ENCODE data around the gene NLRP2B.
"Not testable (repeated sequence)": the region's sequence is repeated elsewhere in the genome, so short reads cannot be mapped to it uniquely, and the experiment has no call there.

NLRP2B gene

GRCh38 chrX:57680160-57680559 lies at the start of gene NLRP2B:
TSS of gene NLRP2B (minus strand) at chrX:57680260.
- no peak for DNase-seq (ENCODE audit: low read depth)

GRCh38 chrX:57725995-57726394 lies 45.9 kb upstream of the NLRP2B start:
- DNase-seq (ENCODE audit: low read depth), result not testable (repeated sequence)

GRCh38 chrX:57681341-57681740 lies 1.3 kb upstream of the NLRP2B start:
- no peak for DNase-seq (ENCODE audit: low read depth)

GRCh38 chrX:57678686-57679428 lies 1.2 kb downstream of the NLRP2B start:
- DNase-seq (ENCODE audit: low read depth), result no peak

GRCh38 chrX:57677132-57677858 lies 2.8 kb downstream of the NLRP2B start:
- DNase-seq (ENCODE audit: low read depth), result no peak

- DNase-seq (ENCODE audit: low read depth), result no peak
Observed at GRCh38 chrX:57675320-57675719, 4.7 kb downstream of the NLRP2B start.

- DNase-seq (ENCODE audit: low read depth), result no peak
Observed at GRCh38 chrX:57674861-57675260, 5.2 kb downstream of the NLRP2B start.

- DNase-seq (ENCODE audit: low read depth), result no peak
Observed at GRCh38 chrX:57669961-57670360, 10.1 kb downstream of the NLRP2B start.

- no peak for DNase-seq (ENCODE audit: low read depth)
Observed at GRCh38 chrX:57667010-57667409, 13.1 kb downstream of the NLRP2B start.

GRCh38 chrX:57655065-57655464 lies 25.0 kb downstream of the NLRP2B start:
- no peak for DNase-seq (ENCODE audit: low read depth)

GRCh38 chrX:57652705-57653104 lies 27.4 kb downstream of the NLRP2B start:
- DNase-seq (ENCODE audit: low read depth), result no peak

- DNase-seq (ENCODE audit: low read depth), result no peak
Observed at GRCh38 chrX:57651169-57651919, 28.7 kb downstream of the NLRP2B start.

- DNase-seq (ENCODE audit: low read depth), result no peak
Observed at GRCh38 chrX:57647020-57647419, 33.0 kb downstream of the NLRP2B start.

GRCh38 chrX:57643698-57644097 lies 36.4 kb downstream of the NLRP2B start:
- DNase-seq (ENCODE audit: low read depth), result no peak

- DNase-seq (ENCODE audit: low read depth), result no peak
Observed at GRCh38 chrX:57641338-57641737, 38.7 kb downstream of the NLRP2B start.

- DNase-seq (ENCODE audit: low read depth), result no peak
Observed at GRCh38 chrX:57640674-57641016, 39.4 kb downstream of the NLRP2B start.

- not testable (repeated sequence) for DNase-seq (ENCODE audit: low read depth)
Observed at GRCh38 chrX:57629438-57629837, 50.6 kb downstream of the NLRP2B start.
